ENCODE results near the gene CDH5. TPM values are rescaled to one million over a fixed set of nuclear protein-coding genes. Genes with fewer than 3 reads are reported as not detected.

The CDH5 gene
- total and polyA plus RNA-seq, 2 of the 13 experiments (the other 11 are each of a cell fraction or from before 2014, with no cell fraction given) = 0.71 to 1.1 TPM

- TF ChIP-seq ZNF746 (CRISPR knock-in tag; IDR thresholded peaks at IDR 0.05) (no peak; the same call in 1 of the 2 replicates), ZFP90 (CRISPR knock-in tag; IDR thresholded peaks at IDR 0.05; ENCODE audit: borderline replicate concordance) (no peak; the same call in 1 of the 2 replicates), EP300 (IDR thresholded peaks at IDR 0.05; ENCODE audit: low read depth in 2 of 2, low read length in 2 of 2) (no peak; a peak in 1 of 4 replicates), EP300 (CRISPR knock-in tag; IDR thresholded peaks at IDR 0.05; ENCODE audit: borderline replicate concordance) (peak; percentile 47; the same call in 1 of the 2 replicates), ZFP1 (CRISPR knock-in tag; IDR thresholded peaks at IDR 0.05) (peak; percentile 18; the same call in 1 of the 2 replicates), ZNF234 (CRISPR knock-in tag; conservative IDR thresholded peaks at IDR 0.05) (no peak), ZNF124 (CRISPR knock-in tag; IDR thresholded peaks at IDR 0.05) (no peak), ZNF713 (CRISPR knock-in tag; IDR thresholded peaks at IDR 0.05) (no peak), DDIT3 (CRISPR knock-in tag; IDR thresholded peaks at IDR 0.05) (no peak), ATF5 (CRISPR knock-in tag; IDR thresholded peaks at IDR 0.05; ENCODE audit: low read depth) (no peak), ZSCAN5A (CRISPR knock-in tag; IDR thresholded peaks at IDR 0.05; ENCODE audit: borderline replicate concordance) (peak; percentile 86; the same call in 1 of the 2 replicates), ZNF382 (CRISPR knock-in tag; IDR thresholded peaks at IDR 0.05; ENCODE audit: borderline replicate concordance) (no peak), TBP (CRISPR knock-in tag; IDR thresholded peaks at IDR 0.05) (no peak), HNRNPL (IDR thresholded peaks at IDR 0.05; ENCODE audit: low read depth, low read length) (peak; percentile 75; the same call in 1 of the 2 replicates), FOXC1 (CRISPR knock-in tag; IDR thresholded peaks at IDR 0.05; ENCODE audit: borderline replicate concordance) (no peak; the same call in 1 of the 2 replicates), RFX3 (CRISPR knock-in tag; IDR thresholded peaks at IDR 0.05) (no peak), PLRG1 (conservative IDR thresholded peaks at IDR 0.05) (no peak), ZMYM4 (CRISPR knock-in tag; IDR thresholded peaks at IDR 0.05) (no peak; the same call in 1 of the 2 replicates), GMEB1 (CRISPR knock-in tag; IDR thresholded peaks at IDR 0.05; ENCODE audit: borderline replicate concordance) (0 out of 2 replicates have a peak, but pooled peaks have one; percentile 27), HDAC2 (CRISPR knock-in tag; IDR thresholded peaks at IDR 0.05) (peak; percentile 79), CEBPG (CRISPR knock-in tag; IDR thresholded peaks at IDR 0.05) (0 out of 2 replicates have a peak, but pooled peaks have one; percentile 3), UBTF (CRISPR knock-in tag; IDR thresholded peaks at IDR 0.05) (peak; percentile 88), ZNF775 (CRISPR knock-in tag; IDR thresholded peaks at IDR 0.05; ENCODE audit: borderline replicate concordance) (no peak), ZFAT (CRISPR knock-in tag; conservative IDR thresholded peaks at IDR 0.05) (no peak), IRX3 (CRISPR knock-in tag; IDR thresholded peaks at IDR 0.05; ENCODE audit: borderline replicate concordance, low read depth) (peak; percentile 16; the same call in 1 of the 2 replicates)
Observed at GRCh38 chr16:66406534-66407221, 40.2 kb downstream of the CDH5 start (continued).

Data from HepG2 (cell line).